WTC11 (cell line): ENCODE measurements around the gene ARID3C.

Source experiments
- AR ChIP-seq: fragments of 250-450 bp; sonication (Bioruptor Pico); IDR thresholded peaks from 2 replicates; pipeline ENCODE4 v1.9.0; 2021; ENCODE audit warnings: mild to moderate bottlenecking
- CREB1 ChIP-seq: sonication (generic); formaldehyde crosslinking; IDR thresholded peaks from 2 replicates; pipeline ENCODE4 v1.8.0; 2023; ENCODE audit warnings: mild to moderate bottlenecking, missing genetic modification reagents
- CTCF ChIP-seq: fragments of 200-600 bp; IDR thresholded peaks from 2 replicates; pipeline ENCODE4 v1.8.0; 2022; ENCODE audit warnings: antibody characterized with exemption
- ELF4 ChIP-seq: sonication (generic); formaldehyde crosslinking; IDR thresholded peaks from 2 replicates; pipeline ENCODE4 v1.8.1; 2022; ENCODE audit warnings: low read depth, mild to moderate bottlenecking, moderate library complexity, missing genetic modification reagents
- ETV6 ChIP-seq: sonication (generic); formaldehyde crosslinking; IDR thresholded peaks from 2 replicates; pipeline ENCODE4 v1.8.1; 2022; ENCODE audit warnings: mild to moderate bottlenecking, missing genetic modification reagents
- GABPB1 ChIP-seq: sonication (generic); formaldehyde crosslinking; IDR thresholded peaks from 2 replicates; pipeline ENCODE4 v1.8.1; 2023; ENCODE audit warnings: mild to moderate bottlenecking, missing genetic modification reagents
- IRF1 ChIP-seq: sonication (generic); formaldehyde crosslinking; IDR thresholded peaks from 2 replicates; pipeline ENCODE4 v1.8.0; 2023; ENCODE audit warnings: missing genetic modification reagents
- JAZF1 ChIP-seq: fragments of 250-450 bp; sonication (Bioruptor Pico); IDR thresholded peaks from 2 replicates; pipeline ENCODE4 v1.9.0; 2021; ENCODE audit warnings: moderate library complexity, mild to moderate bottlenecking, inconsistent platforms
- KAT7 ChIP-seq: sonication (generic); formaldehyde crosslinking; IDR thresholded peaks from 2 replicates; pipeline ENCODE4 v1.8.1; 2023; ENCODE audit warnings: missing genetic modification reagents, mild to moderate bottlenecking, borderline replicate concordance
- PREB ChIP-seq: sonication (generic); formaldehyde crosslinking; IDR thresholded peaks from 2 replicates; pipeline ENCODE4 v1.8.1; 2022; ENCODE audit warnings: mild to moderate bottlenecking, missing genetic modification reagents, moderate library complexity, borderline replicate concordance
- RELA ChIP-seq: sonication (generic); formaldehyde crosslinking; IDR thresholded peaks from 2 replicates; pipeline ENCODE4 v1.8.1; 2022; ENCODE audit warnings: missing genetic modification reagents, mild to moderate bottlenecking, borderline replicate concordance
- SOX15 ChIP-seq: fragments of 250-450 bp; sonication (Bioruptor Pico); IDR thresholded peaks from 2 replicates; pipeline ENCODE4 v1.9.0; 2021; ENCODE audit warnings: mild to moderate bottlenecking
- ZSCAN18 ChIP-seq: fragments of 250-450 bp; sonication (Bioruptor Pico); IDR thresholded peaks from 2 replicates; pipeline ENCODE4 v2.1.2; 2022; ENCODE audit warnings: mild to moderate bottlenecking, moderate library complexity

GRCh38 chr9:34652602-34653000 lies 23.7 kb upstream of the ARID3C start:
- TF ChIP-seq RELA (CRISPR knock-in tag) (no peak), AR (CRISPR knock-in tag) (no peak), SOX15 (CRISPR knock-in tag) (no peak), CTCF (no peak), ETV6 (CRISPR knock-in tag) (no peak), IRF1 (no peak), CREB1 (CRISPR knock-in tag) (no peak), ELF4 (no peak), ZSCAN18 (CRISPR knock-in tag) (no peak), KAT7 (CRISPR knock-in tag) (no peak), JAZF1 (CRISPR knock-in tag) (no peak), GABPB1 (CRISPR knock-in tag) (no peak), PREB (CRISPR knock-in tag) (no peak)
